B cell (primary cell): ENCODE data around the gene FUT9. TPM values are rescaled to one million over a fixed set of nuclear protein-coding genes. Genes with fewer than 3 reads are reported as not detected.

ENCODE experiments used
- ATAC-seq: fragments of 200-7000 bp; cut with Tn5 transposase; one replicate; pipeline ENCODE4 v1.10.0; 2021; ENCODE audit warnings: low read depth, mild to moderate bottlenecking, moderate number of reproducible peaks, moderate library complexity
- CTCF ChIA-PET: fragments of 350-600 bp; sonication (Branson Sonifier 250); formaldehyde crosslinking; loops from one replicate; lab custom pipeline; 2021; ENCODE audit warnings: antibody characterized with exemption, inconsistent platforms; lab: Charles Lee
- POLR2A ChIA-PET: fragments of 350-600 bp; sonication (Branson Sonifier 250); formaldehyde crosslinking; loops from one replicate; lab custom pipeline; 2021; ENCODE audit warnings: antibody characterized with exemption; lab: Charles Lee
- DNase-seq: peaks from one replicate; pipeline ENCODE4 v3.0.0; 2013
- H2AFZ ChIP-seq: 2 replicates; pipeline ENCODE4 v1.6.1; 2012; ENCODE audit warnings: mild to moderate bottlenecking, low read depth, low read length; ENCODE audit not compliant: insufficient read depth, poor library complexity, severe bottlenecking
- H3K27ac ChIP-seq, 2 donors: 1 replicate in 1 of 2; 2 replicates in 1 of 2; pipeline ENCODE4 v1.5.1; 2012 to 2013; ENCODE audit warnings: low read length in 2 of 2, mild to moderate bottlenecking in 2 of 2, moderate library complexity in 1 of 2
- H3K27me3 ChIP-seq, 4 experiments: fragments of 200-600 bp in 1 of 4; sonication (generic) in 1 of 4; replicated peaks in 1 of 4; 1 replicate in 2 of 4; 2 replicates in 2 of 4; pipeline versions ENCODE4 v1.6.1 to v1.7.0; 2013 to 2016; ENCODE audit warnings: low read length in 3 of 4, mild to moderate bottlenecking in 2 of 4, mixed read lengths in 1 of 4, moderate library complexity in 1 of 4; ENCODE audit not compliant: insufficient read depth in 4 of 4, control insufficient read depth in 3 of 4; ENCODE audit errors: control extremely low read depth in 1 of 4
- H3K36me3 ChIP-seq, 2 experiments: replicated peaks in 1 of 2; 1 replicate in 1 of 2; 2 replicates in 1 of 2; pipeline versions ENCODE4 v1.6.1 to v1.7.1; 2013; ENCODE audit warnings: low read length in 1 of 2; ENCODE audit not compliant: insufficient read depth in 2 of 2, control insufficient read depth in 1 of 2; ENCODE audit errors: control extremely low read depth in 1 of 2, extremely low read depth in 1 of 2
- H3K4me1 ChIP-seq, 2 donors: fragments of 200-600 bp in 1 of 2; sonication (generic) in 1 of 2; 1 replicate in 1 of 2; 2 replicates in 1 of 2; pipeline versions ENCODE4 v1.5.1 to v1.6.1; 2013 to 2017; ENCODE audit warnings: low read length in 2 of 2; ENCODE audit not compliant: control insufficient read depth in 2 of 2, insufficient read depth in 2 of 2
- H3K4me2 ChIP-seq: replicated peaks from 2 replicates; pipeline ENCODE3; 2012; ENCODE audit warnings: mild to moderate bottlenecking, low read depth, low read length; ENCODE audit not compliant: poor library complexity, severe bottlenecking
- H3K4me3 ChIP-seq, 5 experiments: fragments of 200-600 bp in 1 of 5; sonication (generic) in 1 of 5; 1 replicate in 3 of 5; 2 replicates in 2 of 5; pipeline versions ENCODE4 v1.5.1 to v1.7.0; 2011 to 2016; ENCODE audit warnings: low read length in 4 of 5, mild to moderate bottlenecking in 4 of 5, low read depth in 2 of 5, control low read depth in 1 of 5, moderate library complexity in 1 of 5; ENCODE audit not compliant: insufficient read depth in 1 of 5; ENCODE audit errors: control extremely low read depth in 1 of 5, extremely low read depth in 1 of 5
- H3K79me2 ChIP-seq: fragments of 200-600 bp; sonication (generic); one replicate; pipeline ENCODE4 v1.6.0; 2016; ENCODE audit warnings: low read length; ENCODE audit not compliant: control insufficient read depth, insufficient read depth
- H3K9ac ChIP-seq: fragments of 200-600 bp; sonication (generic); 2 replicates; pipeline ENCODE4 v1.6.1; 2017; ENCODE audit warnings: mild to moderate bottlenecking, low read length, moderate library complexity
- H3K9me3 ChIP-seq, 3 donors: one replicate each; pipeline versions ENCODE4 v1.6.1 to v1.7.1; 2013; ENCODE audit warnings: low read length in 2 of 3; ENCODE audit not compliant: control insufficient read depth in 2 of 3, insufficient read depth in 1 of 3; ENCODE audit errors: control extremely low read depth in 1 of 3
- H4K20me1 ChIP-seq: 2 replicates; pipeline ENCODE4 v1.6.0; 2012; ENCODE audit warnings: mild to moderate bottlenecking, low read length; ENCODE audit not compliant: insufficient read depth, control insufficient read depth, poor library complexity, severe bottlenecking
- H3K27ac Mint-ChIP-seq: one replicate; pipeline ENCODE4 v1.8.0; 2021; ENCODE audit warnings: mixed read lengths
- H3K27me3 Mint-ChIP-seq: one replicate; pipeline ENCODE4 v1.8.0; 2021; ENCODE audit warnings: mixed read lengths
- H3K4me1 Mint-ChIP-seq: one replicate; pipeline ENCODE4 v1.8.0; 2021; ENCODE audit warnings: mixed read lengths
- H3K4me3 Mint-ChIP-seq: one replicate; pipeline ENCODE4 v1.8.0; 2021; ENCODE audit warnings: mixed read lengths
- H3K9me3 Mint-ChIP-seq: one replicate; pipeline ENCODE4 v1.8.0; 2022; ENCODE audit warnings: mixed read lengths; ENCODE audit not compliant: insufficient read depth
- EZH2 ChIP-seq: IDR thresholded peaks from 2 replicates; pipeline ENCODE4 v1.6.1; 2012; ENCODE audit warnings: borderline replicate concordance, low read depth, mild to moderate bottlenecking, moderate library complexity, low read length; ENCODE audit not compliant: insufficient read depth, poor library complexity, severe bottlenecking
- WGBS: methylation state at CpG from one replicate; pipeline ENCODE4 v1.1.5; 2013; ENCODE audit warnings: missing lambda C conversion rate; ENCODE audit not compliant: insufficient coverage; 5-methylcytosine and 5-hydroxymethylcytosine counted together
- intact Hi-C: fragments of 100-400 bp; cut with micrococcal nuclease; formaldehyde crosslinking; loops from one replicate; pipeline ENCODE4 v1.10.0; 2022
- polyA plus RNA-seq: library from polyadenylated mRNA; depleted of rRNA; stranded (reverse); fragments of >200 nt; gene quantifications from 2 replicates; pipeline ENCODE4 v1.2.3, GENCODE V29; 2012
- total RNA-seq, 2 donors: library from RNA; stranded (reverse); fragments of 120-200 nt in 1 of 2; gene quantifications; 1 replicate in 1 of 2; 2 replicates in 1 of 2; pipeline versions ENCODE4 v1.2.3 to v1.2.4, GENCODE V29; 2013 to 2022
- TF ChIP-seq, protein P1 (sequence below): fragments of 200-600 bp; IDR thresholded peaks from one replicate; pipeline ENCODE4 v1.8.0; 2022; ENCODE audit warnings: antibody characterized with exemption, mild to moderate bottlenecking

Gene FUT9
- total and polyA plus RNA-seq, 2 donors (not counting 1 experiment from before 2014, with no cell fraction given), result not detected

DNA sequence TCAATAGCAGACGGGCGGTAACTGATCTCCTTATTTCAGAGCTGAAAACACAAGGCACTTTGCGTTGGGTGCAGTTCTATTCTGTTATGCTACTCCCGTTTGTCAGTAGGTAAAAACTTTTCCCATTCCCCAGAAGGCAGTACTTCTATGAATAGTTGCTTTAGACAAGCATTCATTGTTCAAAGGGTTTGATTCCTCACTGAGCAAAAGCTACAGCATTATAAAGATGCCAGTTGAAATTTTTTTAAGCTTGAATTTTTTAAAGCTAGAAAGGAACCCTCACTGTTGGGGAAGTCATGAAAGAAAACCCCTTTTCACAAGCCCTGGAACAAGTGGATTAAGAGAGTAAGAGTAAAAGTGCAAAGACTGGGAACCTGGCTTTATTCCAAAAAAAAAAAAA lies 42.3 kb downstream of the FUT9 start:
- ChIA-PET POLR2A (no interaction called here), CTCF (interaction anchor here (1.2 kb wide), 1 partner anchor 11 kb away, joined by 3 read pairs; no protein-coding TSS in a partner anchor)
- ATAC-seq (no peak), DNase-seq (no peak)
- Histone ChIP-seq H3K4me2 (no peak overlapping the region), H3K9ac (no peak overlapping the region), H3K79me2 (no peaks in the 10 kb centered on the region), H3K9me3 (no peaks in the 10 kb centered on the region), H3K4me3 (no peak overlapping the region), H3K27ac (no peak overlapping the region), H4K20me1 (no peaks in the 10 kb centered on the region), H3K4me1 (no peaks in the 10 kb centered on the region), H3K36me3 (no peaks in the 10 kb centered on the region), H2AFZ (no peak overlapping the region), H3K27me3 (no peaks in the 10 kb centered on the region)
- Mint-ChIP-seq H3K4me3 (no peak overlapping the region), H3K27ac (no peak overlapping the region), H3K4me1 (no peaks in the 10 kb centered on the region), H3K27me3 (no peaks in the 10 kb centered on the region), H3K9me3 (no peaks in the 10 kb centered on the region)
- 100% methylated on average over 1 of the region's 4 CpGs for WGBS
- TF ChIP-seq, protein P1, sequence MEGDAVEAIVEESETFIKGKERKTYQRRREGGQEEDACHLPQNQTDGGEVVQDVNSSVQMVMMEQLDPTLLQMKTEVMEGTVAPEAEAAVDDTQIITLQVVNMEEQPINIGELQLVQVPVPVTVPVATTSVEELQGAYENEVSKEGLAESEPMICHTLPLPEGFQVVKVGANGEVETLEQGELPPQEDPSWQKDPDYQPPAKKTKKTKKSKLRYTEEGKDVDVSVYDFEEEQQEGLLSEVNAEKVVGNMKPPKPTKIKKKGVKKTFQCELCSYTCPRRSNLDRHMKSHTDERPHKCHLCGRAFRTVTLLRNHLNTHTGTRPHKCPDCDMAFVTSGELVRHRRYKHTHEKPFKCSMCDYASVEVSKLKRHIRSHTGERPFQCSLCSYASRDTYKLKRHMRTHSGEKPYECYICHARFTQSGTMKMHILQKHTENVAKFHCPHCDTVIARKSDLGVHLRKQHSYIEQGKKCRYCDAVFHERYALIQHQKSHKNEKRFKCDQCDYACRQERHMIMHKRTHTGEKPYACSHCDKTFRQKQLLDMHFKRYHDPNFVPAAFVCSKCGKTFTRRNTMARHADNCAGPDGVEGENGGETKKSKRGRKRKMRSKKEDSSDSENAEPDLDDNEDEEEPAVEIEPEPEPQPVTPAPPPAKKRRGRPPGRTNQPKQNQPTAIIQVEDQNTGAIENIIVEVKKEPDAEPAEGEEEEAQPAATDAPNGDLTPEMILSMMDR, result no peak
- no peak for TF ChIP-seq EZH2
- intact Hi-C loops, result no loop called here

DNA sequence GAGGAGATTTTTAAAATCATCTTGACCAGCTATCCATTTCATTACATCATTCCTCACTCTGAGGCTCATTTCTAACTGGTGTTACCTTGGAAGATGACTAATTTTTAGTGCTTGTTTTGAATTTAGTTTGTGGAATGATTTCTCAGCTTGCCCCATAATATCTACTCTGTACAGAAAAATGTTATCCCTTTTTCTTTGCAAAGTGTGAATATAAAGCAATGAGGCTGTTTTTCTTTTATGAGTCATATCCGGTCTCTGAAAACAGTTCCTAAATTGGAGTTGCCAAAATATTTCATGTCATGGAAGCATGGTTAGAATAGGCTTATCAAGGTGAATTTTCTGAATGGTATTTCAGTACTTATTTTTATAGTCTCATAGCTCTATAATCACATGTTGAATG lies 43.8 kb downstream of the FUT9 start:
- no peak for ATAC-seq
- Mint-ChIP-seq H3K27ac (no peak overlapping the region), H3K9me3 (no peaks in the 10 kb centered on the region), H3K4me1 (no peaks in the 10 kb centered on the region), H3K27me3 (no peaks in the 10 kb centered on the region), H3K4me3 (no peak overlapping the region)
- intact Hi-C loops, result no loop called here
- H3K4me2 ChIP-seq, result no peak overlapping the region
- no peak for DNase-seq
- CTCF ChIA-PET, result no interaction called here
- H3K27me3 ChIP-seq, result no peaks in the 10 kb centered on the region
- POLR2A ChIA-PET, result no interaction called here
- no peaks in the 10 kb centered on the region for H3K4me1 ChIP-seq
- H3K27ac ChIP-seq, result no peak overlapping the region
- no peaks in the 10 kb centered on the region for H3K9me3 ChIP-seq
- TF ChIP-seq, protein P1, result no peak
- no peak overlapping the region for H3K4me3 ChIP-seq
- H3K79me2 ChIP-seq, result no peaks in the 10 kb centered on the region
- H3K9ac ChIP-seq, result no peak overlapping the region
- no CpG with 5 or more reads among the region's 1 CpG for WGBS
- H4K20me1 ChIP-seq, result no peaks in the 10 kb centered on the region
- no peaks in the 10 kb centered on the region for H3K36me3 ChIP-seq
- no peak overlapping the region for H2AFZ ChIP-seq
